Activated CD8-positive, alpha-beta memory T cell treated with anti-CD3 and anti-CD28 coated beads, Interleukin-2, amount 10 ng/mL, durations not matched to agents 7 days and 5 days (primary cell): Measurements from ENCODE around the gene DHRSX. TPM values are rescaled to one million over a fixed set of nuclear protein-coding genes. Genes with fewer than 3 reads are reported as not detected.
"Not testable (repeated sequence)": the region's sequence is repeated elsewhere in the genome, so short reads cannot be mapped to it uniquely, and the experiment has no call there.

Experiments used
- ATAC-seq: fragments of 150-1000 bp; cut with Tn5 transposase; one replicate; pipeline ENCODE4 v1.10.0; 2021; ENCODE audit warnings: moderate library complexity
- CTCF ChIA-PET: fragments of 350-600 bp; sonication (Branson Sonifier 250); formaldehyde crosslinking; loops from one replicate; lab custom pipeline; 2021; ENCODE audit warnings: antibody characterized with exemption; lab: Charles Lee
- DNase-seq: peaks from one replicate; pipeline ENCODE4 v3.0.0-alpha.2; 2020
- H3K27ac Mint-ChIP-seq: one replicate; pipeline ENCODE4 v1.8.0; 2021; ENCODE audit warnings: mild to moderate bottlenecking, mixed read lengths
- H3K27me3 Mint-ChIP-seq: one replicate; pipeline ENCODE4 v1.8.0; 2021; ENCODE audit warnings: mixed read lengths
- H3K36me3 Mint-ChIP-seq: one replicate; pipeline ENCODE4 v1.8.0; 2021; ENCODE audit warnings: mild to moderate bottlenecking, mixed read lengths
- H3K4me1 Mint-ChIP-seq: one replicate; pipeline ENCODE4 v1.8.0; 2021; ENCODE audit warnings: mixed read lengths
- H3K4me3 Mint-ChIP-seq: one replicate; pipeline ENCODE4 v1.8.0; 2021; ENCODE audit warnings: mild to moderate bottlenecking, moderate library complexity, mixed read lengths
- H3K9me3 Mint-ChIP-seq: one replicate; pipeline ENCODE4 v1.8.0; 2022; ENCODE audit warnings: low read depth, mixed read lengths
- total RNA-seq, 2 experiments: library from RNA; stranded (reverse); gene quantifications; one replicate each; pipeline ENCODE4 v1.2.3, GENCODE V29; 2021

DHRSX gene
- total RNA-seq, 2 experiments from 2014 or later: 21.1 to 22.5 TPM

DNA sequence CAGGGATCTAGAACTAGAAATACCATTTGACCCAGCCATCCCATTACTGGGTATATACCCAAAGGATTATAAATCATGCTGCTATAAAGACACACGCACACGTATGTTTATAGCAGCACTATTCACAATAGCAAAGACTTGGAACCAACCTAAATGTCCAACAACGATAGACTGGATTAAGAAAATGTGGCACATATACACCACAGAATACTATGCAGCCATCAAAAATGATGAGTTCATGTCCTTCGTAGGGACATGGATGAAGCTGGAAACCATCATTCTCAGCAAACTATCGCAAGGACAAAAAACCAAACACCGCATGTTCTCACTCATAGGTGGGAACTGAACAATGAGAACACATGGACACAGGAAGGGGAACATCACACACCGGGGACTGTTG lies 81.4 kb downstream of the DHRSX start:
- H3K27me3 Mint-ChIP-seq, H3K27ac Mint-ChIP-seq, H3K4me1 Mint-ChIP-seq, CTCF ChIA-PET, H3K4me3 Mint-ChIP-seq, H3K9me3 Mint-ChIP-seq, DNase-seq, ATAC-seq: not testable (repeated sequence)
- peaks cover 26% of the 10 kb centered on the region for H3K36me3 Mint-ChIP-seq

DNA sequence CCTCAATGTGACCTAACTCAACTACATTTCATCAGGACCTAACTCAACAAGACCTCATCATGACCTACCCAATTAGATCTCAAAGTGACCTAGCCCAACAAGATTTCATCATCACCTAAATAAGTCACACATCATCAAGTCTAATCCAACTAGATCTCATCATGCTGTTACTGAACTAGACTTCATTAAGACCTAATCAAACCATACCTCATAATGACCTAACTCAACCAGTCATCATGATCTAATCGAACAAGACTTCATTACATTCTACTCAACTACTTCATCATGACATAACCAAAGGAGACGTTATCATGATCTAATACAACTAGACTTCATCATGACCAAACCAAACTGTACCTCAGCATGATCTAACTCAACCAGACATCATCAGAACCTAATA lies 82.8 kb downstream of the DHRSX start:
- Mint-ChIP-seq H3K27me3 (no peaks in the 10 kb centered on the region), H3K9me3 (peaks cover 2% of the 10 kb centered on the region), H3K36me3 (peaks cover 16% of the 10 kb centered on the region), H3K4me1 (no peaks in the 10 kb centered on the region), H3K27ac (no peak overlapping the region), H3K4me3 (no peak overlapping the region)
- no peak for ATAC-seq
- CTCF ChIA-PET: no interaction called here
- no peak for DNase-seq

DNA sequence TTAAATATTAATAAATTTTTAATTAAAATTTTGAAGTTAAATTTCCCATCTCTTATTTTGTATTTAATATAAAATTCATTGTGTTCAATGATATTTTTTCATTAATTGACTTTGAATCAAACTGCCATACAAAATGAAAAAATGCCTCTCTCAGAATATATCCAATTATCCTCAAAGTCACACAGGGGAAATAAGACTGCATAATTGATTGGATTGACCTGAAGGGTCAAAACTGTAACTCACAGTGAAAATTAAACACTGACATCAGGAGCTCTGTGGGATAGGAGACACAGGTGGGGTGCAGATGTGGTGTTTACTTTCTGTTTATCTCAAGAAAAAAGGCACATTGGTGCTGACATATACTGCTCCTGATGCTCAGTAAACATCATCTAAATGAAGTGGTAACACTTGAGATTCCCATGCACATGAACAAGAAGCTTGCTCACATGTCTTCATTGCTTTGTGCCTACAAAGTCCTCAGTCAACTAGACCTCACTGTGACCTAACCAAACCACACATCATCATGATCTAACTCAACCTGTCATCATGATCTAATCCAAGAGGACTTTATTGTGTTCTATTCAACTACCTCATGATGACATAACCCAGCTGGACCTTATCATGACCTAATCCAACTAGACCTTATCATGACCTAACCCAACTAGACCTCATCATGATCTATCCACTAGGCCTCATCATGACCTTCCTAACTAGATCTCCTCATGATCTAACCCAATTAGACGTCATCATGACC lies 83.7 kb downstream of the DHRSX start:
- H3K9me3 Mint-ChIP-seq: peaks cover 2% of the 10 kb centered on the region
- ATAC-seq (no peak), DNase-seq (no peak)
- CTCF ChIA-PET: no interaction called here
- no peaks in the 10 kb centered on the region for H3K27me3 Mint-ChIP-seq
- H3K4me3 Mint-ChIP-seq: no peak overlapping the region
- no peaks in the 10 kb centered on the region for H3K4me1 Mint-ChIP-seq
- peaks cover 16% of the 10 kb centered on the region for H3K36me3 Mint-ChIP-seq
- H3K27ac Mint-ChIP-seq: no peak overlapping the region

DNA sequence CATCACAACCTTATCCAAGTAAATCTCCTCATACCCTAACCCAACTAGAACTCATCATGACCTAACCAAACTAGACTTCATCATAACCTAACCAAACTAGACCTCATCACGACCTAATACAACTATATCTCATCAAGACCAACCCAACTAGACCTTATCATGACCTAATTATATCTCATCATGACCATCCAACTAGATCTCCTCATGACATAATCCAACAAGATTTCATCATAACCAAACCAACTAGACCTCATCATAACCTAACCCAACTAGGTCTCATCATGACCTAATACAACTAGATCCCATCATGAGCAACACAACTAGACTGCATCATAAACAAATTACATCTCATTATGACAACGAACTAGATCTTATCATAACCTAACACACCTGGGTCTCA lies 86.4 kb downstream of the DHRSX start:
- DNase-seq (no peak), ATAC-seq (no peak)
- Mint-ChIP-seq H3K9me3 (no peaks in the 10 kb centered on the region), H3K36me3 (peaks cover 1% of the 10 kb centered on the region), H3K4me3 (no peak overlapping the region), H3K27me3 (no peaks in the 10 kb centered on the region), H3K27ac (no peak overlapping the region), H3K4me1 (no peaks in the 10 kb centered on the region)
- CTCF ChIA-PET: no interaction called here

DNA sequence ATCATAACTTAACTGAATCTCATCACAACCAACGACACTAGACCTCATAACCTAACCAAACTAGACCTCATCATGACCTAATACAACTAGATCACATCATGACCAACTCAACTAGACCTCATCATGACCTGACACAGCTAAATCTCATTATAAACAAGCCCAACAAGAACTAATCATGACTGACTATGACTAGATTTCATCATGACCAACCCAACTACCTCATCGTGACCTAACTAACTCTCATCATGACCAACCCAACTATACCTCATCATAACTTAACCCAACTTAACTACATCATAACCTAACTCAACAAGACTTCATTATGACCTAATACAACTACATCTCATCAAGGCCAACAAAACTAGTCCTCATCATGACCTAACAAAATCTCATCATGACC lies 86.8 kb downstream of the DHRSX start:
- Mint-ChIP-seq H3K9me3 (no peaks in the 10 kb centered on the region), H3K4me1 (no peaks in the 10 kb centered on the region), H3K4me3 (no peak overlapping the region), H3K36me3 (peaks cover 5% of the 10 kb centered on the region), H3K27ac (no peak overlapping the region), H3K27me3 (no peaks in the 10 kb centered on the region)
- CTCF ChIA-PET: no interaction called here
- DNase-seq: no peak
- no peak for ATAC-seq

DNA sequence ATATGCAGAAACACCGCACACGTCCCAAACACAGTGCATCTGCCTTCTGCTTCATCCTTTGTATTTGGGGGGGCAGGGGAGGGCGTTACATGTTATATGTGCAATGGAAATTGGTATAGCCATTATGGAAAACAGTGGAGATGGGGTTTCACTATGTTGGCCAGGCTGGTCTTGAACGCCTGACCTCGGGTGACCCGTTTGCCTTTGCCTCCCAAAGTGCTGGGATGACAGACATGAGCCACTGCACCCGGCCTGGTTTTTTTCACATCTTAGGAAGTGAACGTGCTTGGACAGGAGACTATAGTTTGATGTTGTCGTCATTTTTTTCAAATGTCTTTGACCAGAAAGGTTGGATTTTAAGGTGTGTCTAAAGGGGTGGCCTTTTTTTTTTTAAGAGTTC lies 88.6 kb downstream of the DHRSX start:
- Mint-ChIP-seq H3K27me3 (no peaks in the 10 kb centered on the region), H3K9me3 (peaks cover 4% of the 10 kb centered on the region), H3K4me3 (no peak overlapping the region), H3K27ac (no peak overlapping the region), H3K4me1 (no peaks in the 10 kb centered on the region), H3K36me3 (peaks cover 19% of the 10 kb centered on the region)
- CTCF ChIA-PET: no interaction called here
- DNase-seq: no peak
- ATAC-seq: no peak

DNA sequence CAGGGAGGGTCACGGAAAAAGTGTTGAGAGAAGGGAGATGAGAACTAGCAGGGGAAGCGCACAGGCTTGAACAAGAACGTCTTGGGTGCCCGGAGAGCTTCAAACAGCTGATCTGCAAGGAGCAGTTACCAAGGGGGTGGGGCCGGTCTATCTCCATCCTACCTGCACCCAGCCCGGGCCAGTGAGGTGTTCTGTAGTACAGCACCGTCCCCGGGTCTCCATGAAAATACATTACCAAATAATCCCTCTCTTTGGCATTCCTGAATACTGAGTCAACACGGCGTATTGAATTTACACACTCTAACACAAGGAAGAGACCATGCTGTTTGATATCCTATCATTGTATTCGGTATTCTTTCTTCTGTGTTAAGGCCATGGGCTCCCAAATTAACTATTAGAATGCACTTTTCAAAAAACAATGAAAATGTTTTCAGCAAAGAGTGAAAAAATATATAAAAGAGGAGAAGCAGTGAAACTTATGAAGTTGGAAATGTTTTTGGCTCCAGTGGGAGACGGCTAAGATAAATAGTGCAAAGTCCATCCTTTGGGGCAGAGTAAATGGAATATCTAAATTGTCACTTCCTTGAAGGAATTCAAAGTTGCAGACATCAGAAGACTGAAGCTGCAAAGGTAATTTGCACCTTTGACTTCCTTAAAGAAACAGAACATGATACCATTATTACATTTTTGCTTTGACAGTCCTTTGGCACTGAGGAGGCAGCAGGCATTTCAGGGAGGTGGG lies 90.3 kb downstream of the DHRSX start:
- no peak for ATAC-seq
- Mint-ChIP-seq H3K27me3 (no peaks in the 10 kb centered on the region), H3K4me1 (no peaks in the 10 kb centered on the region), H3K36me3 (peaks cover 27% of the 10 kb centered on the region), H3K9me3 (peaks cover 8% of the 10 kb centered on the region), H3K27ac (no peak overlapping the region), H3K4me3 (no peak overlapping the region)
- CTCF ChIA-PET: no interaction called here
- no peak for DNase-seq

DNA sequence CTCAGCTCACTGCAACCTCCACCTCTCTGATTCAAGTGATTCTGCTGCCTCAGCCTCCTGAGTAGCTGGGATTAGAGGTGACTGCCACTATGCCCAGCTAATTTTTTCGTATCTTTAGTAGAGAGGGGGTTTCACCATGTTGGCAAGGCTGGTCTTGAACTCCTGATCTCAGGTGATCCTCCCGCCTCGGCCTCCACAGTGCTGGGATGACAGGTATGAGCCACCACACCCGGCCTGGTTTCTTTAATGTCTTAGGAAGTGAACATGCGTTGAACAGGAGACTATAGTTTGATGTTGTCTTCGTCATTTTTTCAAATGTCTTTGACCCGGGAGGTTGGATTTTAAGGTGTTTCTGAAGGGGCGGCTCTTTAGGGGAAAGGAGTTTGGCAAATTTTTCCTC lies 91.0 kb downstream of the DHRSX start:
- Mint-ChIP-seq H3K27ac (no peak overlapping the region), H3K9me3 (peaks cover 8% of the 10 kb centered on the region), H3K4me3 (no peak overlapping the region), H3K36me3 (peaks cover 27% of the 10 kb centered on the region), H3K27me3 (no peaks in the 10 kb centered on the region), H3K4me1 (no peaks in the 10 kb centered on the region)
- CTCF ChIA-PET: no interaction called here
- DNase-seq: no peak
- ATAC-seq: no peak

DNA sequence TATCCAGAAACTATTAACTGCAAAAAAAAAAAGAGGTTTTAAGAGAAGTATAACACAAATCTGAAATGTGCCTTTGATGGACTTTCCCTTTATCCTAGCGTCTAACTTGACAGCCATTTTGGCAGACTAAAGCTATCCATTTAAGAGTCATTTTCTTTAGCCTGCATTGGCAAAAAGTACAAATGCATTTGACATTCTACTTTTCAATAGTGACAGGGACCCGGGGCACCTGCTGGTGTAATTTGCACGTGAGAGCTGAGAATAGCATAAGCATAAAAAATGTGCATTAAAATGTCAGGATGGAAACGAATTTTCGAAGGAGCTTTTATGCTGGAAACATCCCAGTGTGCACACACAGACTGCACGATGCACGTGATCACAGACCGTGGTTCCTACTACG lies 91.9 kb downstream of the DHRSX start:
- DNase-seq (no peak), ATAC-seq (no peak)
- CTCF ChIA-PET: no interaction called here
- Mint-ChIP-seq H3K4me3 (no peak overlapping the region), H3K27me3 (no peaks in the 10 kb centered on the region), H3K4me1 (no peaks in the 10 kb centered on the region), H3K36me3 (peaks cover 27% of the 10 kb centered on the region), H3K9me3 (peaks cover 8% of the 10 kb centered on the region), H3K27ac (no peak overlapping the region)

DNA sequence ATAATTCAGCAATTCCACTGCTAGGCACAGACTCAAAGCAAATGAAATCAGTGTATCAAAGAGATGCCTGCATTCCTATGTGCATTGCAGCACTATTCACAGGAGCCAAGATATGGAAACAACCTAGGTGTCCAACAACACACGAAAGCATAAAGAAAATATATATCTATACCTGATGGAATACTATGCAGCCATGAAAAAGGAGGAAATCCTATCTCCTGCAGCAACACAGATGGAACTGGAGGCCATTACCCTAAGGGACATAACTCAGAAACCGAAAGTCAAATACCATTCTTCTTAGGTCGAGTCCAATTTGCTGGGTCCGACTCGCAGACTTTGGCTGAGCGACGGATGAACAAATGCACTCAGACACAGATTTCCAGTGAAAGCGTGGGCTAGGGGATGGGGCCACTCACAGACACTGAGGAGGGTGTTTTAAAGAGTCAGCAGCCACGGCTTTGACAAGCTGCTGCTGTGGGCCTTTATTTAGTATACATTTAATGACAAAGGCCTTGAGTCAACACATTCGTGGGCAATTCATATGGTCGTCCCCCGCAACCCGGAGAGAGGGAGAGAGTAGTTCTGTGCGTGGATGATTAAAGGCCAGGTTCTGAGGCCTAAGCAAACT lies 93.8 kb downstream of the DHRSX start:
- no peak overlapping the region for H3K4me3 Mint-ChIP-seq
- ATAC-seq (no peak), DNase-seq (no peak)
- H3K27me3 Mint-ChIP-seq: no peaks in the 10 kb centered on the region
- no peaks in the 10 kb centered on the region for H3K4me1 Mint-ChIP-seq
- peaks cover 8% of the 10 kb centered on the region for H3K9me3 Mint-ChIP-seq
- CTCF ChIA-PET: no interaction called here
- H3K27ac Mint-ChIP-seq: no peak overlapping the region
- H3K36me3 Mint-ChIP-seq: peaks cover 29% of the 10 kb centered on the region

DNA sequence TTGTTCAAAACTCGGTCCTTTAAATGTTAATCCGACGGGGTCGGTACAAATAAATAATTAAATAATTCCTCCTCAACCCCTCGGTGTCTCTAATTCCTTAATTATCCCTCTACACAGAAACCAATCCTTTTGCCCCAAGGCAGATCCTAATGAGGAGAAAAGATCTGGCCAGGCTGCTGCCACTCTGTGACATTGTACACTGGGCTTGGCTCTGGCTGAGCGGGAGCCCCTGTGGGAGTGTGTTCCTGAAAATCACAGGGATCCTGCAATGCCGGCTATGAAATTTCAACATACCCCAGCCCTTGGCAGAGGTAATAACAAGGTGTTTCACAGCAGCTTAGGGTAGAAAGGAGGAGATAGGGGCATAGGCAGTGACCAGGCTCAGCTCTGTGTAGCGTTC lies 96.0 kb downstream of the DHRSX start:
- no peaks in the 10 kb centered on the region for H3K27me3 Mint-ChIP-seq
- peaks cover 8% of the 10 kb centered on the region for H3K9me3 Mint-ChIP-seq
- no peak for DNase-seq
- CTCF ChIA-PET: no interaction called here
- no peak overlapping the region for H3K27ac Mint-ChIP-seq
- ATAC-seq: no peak
- peaks cover 31% of the 10 kb centered on the region for H3K36me3 Mint-ChIP-seq
- H3K4me1 Mint-ChIP-seq: no peaks in the 10 kb centered on the region
- no peak overlapping the region for H3K4me3 Mint-ChIP-seq

DNA sequence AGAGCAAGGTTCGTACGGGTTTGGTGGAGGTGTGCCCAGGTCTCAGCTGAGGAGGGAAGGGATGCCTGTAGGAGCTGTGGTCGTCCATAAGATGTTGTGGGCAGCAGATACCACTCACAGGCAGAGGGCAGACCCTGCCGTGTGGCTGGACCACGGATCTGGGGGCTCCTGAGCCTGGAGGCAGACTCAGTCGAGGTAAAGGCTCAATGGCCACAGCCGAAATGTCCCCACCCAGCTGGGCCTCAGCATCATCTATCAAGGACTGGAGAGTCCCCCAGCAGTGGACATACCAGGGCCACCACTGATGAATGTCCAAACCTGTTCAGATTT lies 98.5 kb downstream of the DHRSX start:
- CTCF ChIA-PET: no interaction called here
- H3K4me3 Mint-ChIP-seq: no peak overlapping the region
- H3K4me1 Mint-ChIP-seq: no peaks in the 10 kb centered on the region
- peaks cover 6% of the 10 kb centered on the region for H3K9me3 Mint-ChIP-seq
- no peak for DNase-seq
- no peaks in the 10 kb centered on the region for H3K27me3 Mint-ChIP-seq
- no peak overlapping the region for H3K27ac Mint-ChIP-seq
- peaks cover 14% of the 10 kb centered on the region for H3K36me3 Mint-ChIP-seq
- ATAC-seq: no peak

DNA sequence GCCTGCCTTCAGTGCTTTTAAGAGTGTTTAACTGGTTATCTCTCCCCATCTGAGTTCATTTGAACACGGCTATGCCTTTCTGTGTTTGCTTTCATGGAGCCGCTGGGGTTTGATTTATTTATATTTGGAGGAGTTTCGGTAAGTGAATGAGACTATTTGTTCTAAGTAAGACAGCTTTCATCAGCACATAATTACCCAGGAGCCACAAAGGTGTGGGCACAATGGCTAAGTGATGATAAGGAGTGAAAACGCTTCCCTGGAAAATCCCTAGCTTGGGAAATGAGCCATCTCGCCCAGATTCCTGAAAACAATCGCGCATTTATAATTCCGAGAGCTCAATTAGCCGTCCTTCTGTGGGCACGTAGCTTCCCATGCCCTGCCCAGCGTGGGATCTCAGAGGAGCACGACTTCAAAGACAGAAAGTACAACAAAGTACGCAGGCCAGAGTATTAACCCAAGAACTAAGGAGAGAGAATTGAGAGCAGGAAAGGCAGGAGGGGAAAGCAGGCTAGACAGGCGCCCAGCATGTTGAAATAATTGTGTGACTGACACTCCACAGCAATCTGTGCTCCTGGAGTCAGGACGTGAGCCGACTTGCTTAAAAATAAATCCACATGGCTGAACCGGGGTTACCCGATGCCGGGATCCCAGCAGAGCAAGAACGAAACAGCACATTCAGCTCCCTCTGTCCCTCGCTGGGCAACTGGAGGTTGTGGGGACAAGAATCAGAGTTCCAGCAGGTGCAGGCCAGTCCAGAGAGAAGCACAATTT lies 99.0 kb downstream of the DHRSX start:
- Mint-ChIP-seq H3K27me3 (no peaks in the 10 kb centered on the region), H3K9me3 (peaks cover 3% of the 10 kb centered on the region), H3K4me1 (no peaks in the 10 kb centered on the region), H3K36me3 (peaks cover 8% of the 10 kb centered on the region), H3K27ac (no peak overlapping the region), H3K4me3 (no peak overlapping the region)
- no peak for DNase-seq
- ATAC-seq: no peak
- CTCF ChIA-PET: no interaction called here
